ENCODE measurements around the gene ARHGAP31.
"Not testable (repeated sequence)": the region's sequence is repeated elsewhere in the genome, so short reads cannot be mapped to it uniquely, and the experiment has no call there.

The ARHGAP31 gene

DNA sequence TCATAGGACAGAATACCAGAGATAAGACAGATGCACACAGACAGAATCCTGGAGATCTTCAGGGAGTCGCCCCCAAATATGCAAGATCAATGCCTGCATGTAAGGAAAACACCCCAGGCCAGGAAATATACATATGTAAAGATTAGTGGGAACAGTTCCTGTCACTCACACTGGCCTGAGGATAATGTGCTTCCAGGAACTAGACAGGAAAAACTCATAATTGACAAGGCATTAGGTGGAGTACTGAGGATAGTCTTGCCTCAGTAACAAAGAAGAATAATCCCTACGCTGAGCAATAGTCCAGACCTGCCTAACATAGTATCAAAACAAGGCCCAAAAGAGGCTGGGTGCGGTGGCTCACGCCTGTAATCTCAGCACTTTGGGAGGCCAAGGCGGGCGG, 33.1 kb upstream of the ARHGAP31 start:
- no peak overlapping the region for H3K27ac ChIP-seq (replicated peaks)
- no peaks in the 10 kb centered on the region for H3K27me3 ChIP-seq (ENCODE audit: insufficient read depth, poor library complexity, severe bottlenecking)
- no peak for DNase-seq (ENCODE audit: low read depth in 1 of 2, low spot score in 1 of 2)
- H3K4me3 ChIP-seq (replicated peaks; ENCODE audit: insufficient read depth, low read length), result no peak overlapping the region
- TF ChIP-seq CTCF (IDR thresholded peaks at IDR 0.05; ENCODE audit: insufficient read depth, low read length) (no peak), SPI1 (IDR thresholded peaks at IDR 0.05; ENCODE audit: borderline replicate concordance, low read depth) (no peak), GABPA (IDR thresholded peaks at IDR 0.05; ENCODE audit: low read depth) (no peak), POLR2AphosphoS5 (IDR thresholded peaks at IDR 0.05; ENCODE audit: low read depth) (no peak), REST (IDR thresholded peaks at IDR 0.05; ENCODE audit: insufficient replicate concordance, low read depth) (no peak)

DNA sequence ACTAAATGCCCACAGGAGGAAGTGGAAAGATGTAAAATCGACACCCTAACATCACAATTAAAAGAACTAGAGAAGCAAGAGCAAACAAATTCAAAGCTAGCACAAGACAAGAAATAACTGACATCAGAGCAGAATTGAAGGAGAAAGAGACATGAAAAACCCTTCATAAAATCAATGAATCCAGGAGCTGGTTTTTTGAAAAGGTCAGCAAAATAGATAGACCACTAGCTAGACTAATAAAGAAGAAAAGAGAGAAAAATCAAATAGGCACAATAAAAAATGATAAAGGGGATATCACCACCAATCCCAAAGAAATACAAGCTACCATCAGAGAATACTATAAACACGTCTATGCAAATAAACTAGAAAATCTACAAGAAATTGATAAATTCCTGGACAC, 24.0 kb upstream of the ARHGAP31 start:
- not testable (repeated sequence) for DNase-seq (ENCODE audit: low read depth in 1 of 2, low spot score in 1 of 2); H3K4me3 ChIP-seq (replicated peaks; ENCODE audit: insufficient read depth, low read length); H3K27me3 ChIP-seq (ENCODE audit: insufficient read depth, poor library complexity, severe bottlenecking); H3K27ac ChIP-seq (replicated peaks)

DNA sequence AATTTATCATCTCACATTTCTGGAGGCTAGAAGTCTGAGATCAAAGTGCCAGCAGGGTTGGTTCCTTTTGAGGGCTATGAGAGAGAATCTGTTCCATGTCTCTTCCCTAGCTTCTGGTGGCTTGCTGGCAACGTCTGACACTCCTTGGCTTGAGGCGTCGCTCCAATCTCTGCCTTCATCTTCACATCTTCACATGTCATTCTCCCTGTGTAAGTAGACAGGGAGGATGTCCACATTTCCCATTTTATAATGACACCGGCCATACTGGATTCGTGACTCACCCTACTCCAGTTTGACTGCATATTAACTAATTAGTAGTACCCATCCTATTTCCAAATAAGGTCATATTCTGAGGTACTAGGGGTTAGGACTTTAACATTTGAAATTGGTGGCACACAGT, 17.5 kb upstream of the ARHGAP31 start:
- Histone ChIP-seq H3K27me3 (ENCODE audit: insufficient read depth, poor library complexity, severe bottlenecking) (no peaks in the 10 kb centered on the region), H3K27ac (replicated peaks) (no peak overlapping the region), H3K4me3 (replicated peaks; ENCODE audit: insufficient read depth, low read length) (no peak overlapping the region)
- DNase-seq (ENCODE audit: low read depth in 1 of 2, low spot score in 1 of 2), result no peak
- no peak for TF ChIP-seq GABPA (IDR thresholded peaks at IDR 0.05; ENCODE audit: low read depth)
- TF ChIP-seq SPI1 (IDR thresholded peaks at IDR 0.05; ENCODE audit: borderline replicate concordance, low read depth), result no peak

GRCh38 chr3:119279101-119279554, 15.1 kb upstream of the ARHGAP31 start:
- TF ChIP-seq POLR2AphosphoS5 (IDR thresholded peaks at IDR 0.05; ENCODE audit: low read depth) (no peak), GABPA (IDR thresholded peaks at IDR 0.05; ENCODE audit: low read depth) (no peak), SPI1 (IDR thresholded peaks at IDR 0.05; ENCODE audit: borderline replicate concordance, low read depth) (no peak), REST (IDR thresholded peaks at IDR 0.05; ENCODE audit: insufficient replicate concordance, low read depth) (no peak), CTCF (IDR thresholded peaks at IDR 0.05; ENCODE audit: insufficient read depth, low read length) (no peak)
- no peak overlapping the region for H3K4me3 ChIP-seq (replicated peaks; ENCODE audit: insufficient read depth, low read length)
- no peak overlapping the region for H3K27ac ChIP-seq (replicated peaks)
- no peaks in the 10 kb centered on the region for H3K27me3 ChIP-seq (ENCODE audit: insufficient read depth, poor library complexity, severe bottlenecking)
- DNase-seq (ENCODE audit: low read depth in 1 of 2, low spot score in 1 of 2), result no peak

GRCh38 chr3:119279584-119280243, 14.5 kb upstream of the ARHGAP31 start:
- no peak for DNase-seq (ENCODE audit: low read depth in 1 of 2, low spot score in 1 of 2)
- H3K27me3 ChIP-seq (ENCODE audit: insufficient read depth, poor library complexity, severe bottlenecking), result no peaks in the 10 kb centered on the region
- TF ChIP-seq GABPA (IDR thresholded peaks at IDR 0.05; ENCODE audit: low read depth), result no peak
- no peak for TF ChIP-seq CTCF (IDR thresholded peaks at IDR 0.05; ENCODE audit: insufficient read depth, low read length)
- TF ChIP-seq SPI1 (IDR thresholded peaks at IDR 0.05; ENCODE audit: borderline replicate concordance, low read depth), result no peak
- TF ChIP-seq POLR2AphosphoS5 (IDR thresholded peaks at IDR 0.05; ENCODE audit: low read depth), result no peak
- TF ChIP-seq REST (IDR thresholded peaks at IDR 0.05; ENCODE audit: insufficient replicate concordance, low read depth), result no peak
- H3K27ac ChIP-seq (replicated peaks), result no peak overlapping the region
- H3K4me3 ChIP-seq (replicated peaks; ENCODE audit: insufficient read depth, low read length), result no peak overlapping the region
